Osteocyte (in vitro differentiated cells): ENCODE measurements around the gene TTC7B. TPM values are rescaled to one million over a fixed set of nuclear protein-coding genes. Genes with fewer than 3 reads are reported as not detected.

ENCODE experiments used
- DNase-seq: peaks from one replicate; pipeline ENCODE4 v3.0.0; 2021; ENCODE audit warnings: mixed read lengths; ENCODE audit not compliant: unreplicated experiment; ENCODE audit errors: extremely low spot score
- H3K27ac Mint-ChIP-seq: one replicate; pipeline ENCODE4 v1.8.0; 2021; ENCODE audit warnings: mild to moderate bottlenecking, mixed read lengths; ENCODE audit not compliant: unreplicated experiment
- H3K27me3 Mint-ChIP-seq: one replicate; pipeline ENCODE4 v1.8.0; 2021; ENCODE audit warnings: mixed read lengths; ENCODE audit not compliant: unreplicated experiment
- H3K36me3 Mint-ChIP-seq: one replicate; pipeline ENCODE4 v1.8.0; 2021; ENCODE audit warnings: mixed read lengths; ENCODE audit not compliant: unreplicated experiment
- H3K4me1 Mint-ChIP-seq: one replicate; pipeline ENCODE4 v1.8.0; 2021; ENCODE audit warnings: mixed read lengths; ENCODE audit not compliant: unreplicated experiment
- H3K4me3 Mint-ChIP-seq: one replicate; pipeline ENCODE4 v1.8.0; 2021; ENCODE audit warnings: mild to moderate bottlenecking, moderate library complexity, mixed read lengths; ENCODE audit not compliant: unreplicated experiment
- H3K9me3 Mint-ChIP-seq: one replicate; pipeline ENCODE4 v1.8.0; 2021; ENCODE audit warnings: mixed read lengths; ENCODE audit not compliant: unreplicated experiment
- CTCF ChIP-seq: fragments of 200-600 bp; sonication (generic); IDR thresholded peaks from 2 replicates; pipeline ENCODE4 v1.5.0; 2021; ENCODE audit warnings: antibody characterized with exemption, mild to moderate bottlenecking, moderate library complexity
- total RNA-seq: library from RNA; stranded (reverse); gene quantifications from 2 replicates; pipeline ENCODE4 v1.2.1, GENCODE V29; 2021

The TTC7B gene
- total RNA-seq, 1 donor from 2014 or later = 43.2 TPM

- H3K27ac Mint-ChIP-seq = no peak overlapping the region
- peaks cover 20% of the 10 kb centered on the region for H3K4me1 Mint-ChIP-seq
- peaks cover 9% of the 10 kb centered on the region for H3K36me3 Mint-ChIP-seq
- no peaks in the 10 kb centered on the region for H3K27me3 Mint-ChIP-seq
- TF ChIP-seq CTCF = no peak
- H3K9me3 Mint-ChIP-seq = no peaks in the 10 kb centered on the region
- no peak overlapping the region for H3K4me3 Mint-ChIP-seq
- no peak for DNase-seq
These were observed 123.4 kb downstream of the TTC7B start for GRCh38 chr14:90692826-90693225.

GRCh38 chr14:90692061-90692460 is 124.2 kb downstream of the TTC7B start:
- H3K4me3 Mint-ChIP-seq = no peak overlapping the region
- no peak for DNase-seq
- peaks cover 14% of the 10 kb centered on the region for H3K36me3 Mint-ChIP-seq
- no peaks in the 10 kb centered on the region for H3K9me3 Mint-ChIP-seq
- peaks cover 15% of the 10 kb centered on the region for H3K4me1 Mint-ChIP-seq
- no peak for TF ChIP-seq CTCF
- H3K27me3 Mint-ChIP-seq = no peaks in the 10 kb centered on the region
- H3K27ac Mint-ChIP-seq = no peak overlapping the region

GRCh38 chr14:90691627-90692026 is 124.6 kb downstream of the TTC7B start:
- H3K9me3 Mint-ChIP-seq = no peaks in the 10 kb centered on the region
- H3K4me3 Mint-ChIP-seq = no peak overlapping the region
- no peak for DNase-seq
- no peak for TF ChIP-seq CTCF
- H3K27ac Mint-ChIP-seq = no peak overlapping the region
- peaks cover 15% of the 10 kb centered on the region for H3K4me1 Mint-ChIP-seq
- peaks cover 14% of the 10 kb centered on the region for H3K36me3 Mint-ChIP-seq
- no peaks in the 10 kb centered on the region for H3K27me3 Mint-ChIP-seq

- Mint-ChIP-seq H3K9me3 (peaks cover 8% of the 10 kb centered on the region), H3K27ac (no peak overlapping the region), H3K4me3 (no peak overlapping the region)
These were observed 128.6 kb downstream of the TTC7B start for GRCh38 chr14:90687680-90688079.

GRCh38 chr14:90682615-90683014 is 133.6 kb downstream of the TTC7B start:
- Mint-ChIP-seq H3K36me3 (peaks cover 29% of the 10 kb centered on the region), H3K9me3 (peaks cover 8% of the 10 kb centered on the region), H3K27ac (no peak overlapping the region), H3K4me1 (peaks cover 7% of the 10 kb centered on the region), H3K4me3 (no peak overlapping the region), H3K27me3 (no peaks in the 10 kb centered on the region)
- DNase-seq = no peak
- no peak for TF ChIP-seq CTCF

More at GRCh38 chr14:90687680-90688079, 128.6 kb downstream of the TTC7B start:
- no peak for TF ChIP-seq CTCF
- H3K27me3 Mint-ChIP-seq = no peaks in the 10 kb centered on the region
- no peak for DNase-seq
- peaks cover 33% of the 10 kb centered on the region for H3K36me3 Mint-ChIP-seq
- peaks cover 15% of the 10 kb centered on the region for H3K4me1 Mint-ChIP-seq
